WTC11 (cell line): ENCODE measurements around the gene ICA1. TPM values are rescaled to one million over a fixed set of nuclear protein-coding genes. Genes with fewer than 3 reads are reported as not detected.
A peak's percentile ranks its signal among the peaks of the same experiment; 100 is the strongest.

Source experiments
- ATAC-seq: fragments of 200-7000 bp; cut with Tn5 transposase; 2 replicates; pipeline ENCODE4 v1.10.0; 2021; ENCODE audit warnings: mild to moderate bottlenecking, moderate library complexity
- CTCF ChIA-PET: fragments of 300-600 bp; sonication (Branson Sonifier 250); formaldehyde crosslinking; loops from one replicate; lab custom pipeline; 2021; ENCODE audit warnings: antibody characterized with exemption; lab: Charles Lee
- POLR2A ChIA-PET: fragments of 350-600 bp; sonication (Branson Sonifier 250); formaldehyde crosslinking; loops from one replicate; lab custom pipeline; 2021; ENCODE audit warnings: antibody characterized with exemption; lab: Charles Lee
- DNase-seq: peaks from one replicate; pipeline ENCODE4 v3.0.0; 2021; ENCODE audit warnings: low spot score
- H3K27ac Mint-ChIP-seq: 2 replicates; pipeline ENCODE4 v1.8.0; 2021; ENCODE audit warnings: mixed read lengths
- H3K27me3 Mint-ChIP-seq: 2 replicates; pipeline ENCODE4 v1.8.0; 2021; ENCODE audit warnings: low read depth, mild to moderate bottlenecking, moderate library complexity, mixed read lengths
- H3K36me3 Mint-ChIP-seq: 2 replicates; pipeline ENCODE4 v1.8.0; 2021; ENCODE audit warnings: mixed read lengths
- H3K4me1 Mint-ChIP-seq: 2 replicates; pipeline ENCODE4 v1.8.0; 2022; ENCODE audit warnings: mixed read lengths
- H3K4me3 Mint-ChIP-seq: 2 replicates; pipeline ENCODE4 v1.8.0; 2021; ENCODE audit warnings: mild to moderate bottlenecking, moderate library complexity, mixed read lengths
- H3K9me3 Mint-ChIP-seq: 2 replicates; pipeline ENCODE4 v1.8.0; 2021; ENCODE audit warnings: mixed read lengths
- ELF4 ChIP-seq: sonication (generic); formaldehyde crosslinking; IDR thresholded peaks from 2 replicates; pipeline ENCODE4 v1.8.1; 2022; ENCODE audit warnings: low read depth, mild to moderate bottlenecking, moderate library complexity, missing genetic modification reagents
- EMX1 ChIP-seq: fragments of 250-450 bp; sonication (Bioruptor Pico); IDR thresholded peaks from 2 replicates; pipeline ENCODE4 v1.8.0; 2021; ENCODE audit warnings: mild to moderate bottlenecking
- ESRRA ChIP-seq: sonication (generic); formaldehyde crosslinking; IDR thresholded peaks from 2 replicates; pipeline ENCODE4 v1.8.1; 2022; ENCODE audit warnings: mild to moderate bottlenecking, missing genetic modification reagents, borderline replicate concordance
- ETV6 ChIP-seq: sonication (generic); formaldehyde crosslinking; IDR thresholded peaks from 2 replicates; pipeline ENCODE4 v1.8.1; 2022; ENCODE audit warnings: mild to moderate bottlenecking, missing genetic modification reagents
- JUN ChIP-seq: sonication (generic); formaldehyde crosslinking; IDR thresholded peaks from 2 replicates; pipeline ENCODE4 v1.8.0; 2023; ENCODE audit warnings: mild to moderate bottlenecking, missing genetic modification reagents
- KAT7 ChIP-seq: sonication (generic); formaldehyde crosslinking; IDR thresholded peaks from 2 replicates; pipeline ENCODE4 v1.8.1; 2023; ENCODE audit warnings: missing genetic modification reagents, mild to moderate bottlenecking, borderline replicate concordance
- MXD4 ChIP-seq: fragments of 250-450 bp; sonication (Bioruptor Pico); IDR thresholded peaks from 2 replicates; pipeline ENCODE4 v1.8.0; 2021; ENCODE audit warnings: mild to moderate bottlenecking, moderate library complexity, borderline replicate concordance
- NFE2L1 ChIP-seq: sonication (generic); formaldehyde crosslinking; IDR thresholded peaks from 2 replicates; pipeline ENCODE4 v1.8.1; 2023; ENCODE audit warnings: missing genetic modification reagents
- NR3C1 ChIP-seq: sonication (generic); formaldehyde crosslinking; conservative IDR thresholded peaks from 2 replicates; pipeline ENCODE4 v1.8.1; 2023; ENCODE audit warnings: low read depth, mild to moderate bottlenecking, missing genetic modification reagents
- RORB ChIP-seq: fragments of 250-450 bp; sonication (Bioruptor Pico); IDR thresholded peaks from 2 replicates; pipeline ENCODE4 v1.9.0; 2021; ENCODE audit warnings: mild to moderate bottlenecking
- SMAD4 ChIP-seq: sonication (generic); formaldehyde crosslinking; IDR thresholded peaks from 2 replicates; pipeline ENCODE4 v1.8.0; 2022; ENCODE audit warnings: mild to moderate bottlenecking, missing genetic modification reagents
- TEAD4 ChIP-seq: sonication (generic); formaldehyde crosslinking; IDR thresholded peaks from 2 replicates; pipeline ENCODE4 v1.8.0; 2022; ENCODE audit warnings: mild to moderate bottlenecking, missing genetic modification reagents
- ZNF317 ChIP-seq: sonication (generic); formaldehyde crosslinking; IDR thresholded peaks from 2 replicates; pipeline ENCODE4 v1.8.1; 2023; ENCODE audit warnings: low read depth, mild to moderate bottlenecking, moderate library complexity, missing genetic modification reagents, borderline replicate concordance
- total RNA-seq: library from RNA; stranded (reverse); gene quantifications from 3 replicates; pipeline ENCODE4 v1.2.3, GENCODE V29; 2021
- TF ChIP-seq, protein P1 (sequence below): sonication (generic); formaldehyde crosslinking; conservative IDR thresholded peaks from 2 replicates; pipeline ENCODE4 v1.8.1; 2023; ENCODE audit warnings: mild to moderate bottlenecking, low read depth, missing genetic modification reagents, moderate library complexity
- TF ChIP-seq, protein P2 (sequence below): fragments of 250-450 bp; sonication (Bioruptor Pico); conservative IDR thresholded peaks from 2 replicates; pipeline ENCODE4 v1.9.0; 2021; ENCODE audit warnings: mild to moderate bottlenecking
- TF ChIP-seq, protein P3 (sequence below): sonication (generic); formaldehyde crosslinking; IDR thresholded peaks from 2 replicates; pipeline ENCODE4 v1.8.1; 2022; ENCODE audit warnings: mild to moderate bottlenecking, missing genetic modification reagents, moderate library complexity, borderline replicate concordance
- TF ChIP-seq, protein P4 (sequence below): sonication (generic); formaldehyde crosslinking; IDR thresholded peaks from 2 replicates; pipeline ENCODE4 v1.8.0; 2022; ENCODE audit warnings: mild to moderate bottlenecking, missing genetic modification reagents
- TF ChIP-seq, protein P5 (sequence below): sonication (generic); formaldehyde crosslinking; IDR thresholded peaks from 2 replicates; pipeline ENCODE4 v1.8.0; 2022; ENCODE audit warnings: missing genetic modification reagents
- TF ChIP-seq, protein P6 (sequence below): sonication (generic); formaldehyde crosslinking; IDR thresholded peaks from 2 replicates; pipeline ENCODE4 v1.8.1; 2023; ENCODE audit warnings: mild to moderate bottlenecking, missing genetic modification reagents, moderate library complexity

Gene ICA1
- total RNA-seq, 1 experiment from 2014 or later = 31.2 TPM

DNA sequence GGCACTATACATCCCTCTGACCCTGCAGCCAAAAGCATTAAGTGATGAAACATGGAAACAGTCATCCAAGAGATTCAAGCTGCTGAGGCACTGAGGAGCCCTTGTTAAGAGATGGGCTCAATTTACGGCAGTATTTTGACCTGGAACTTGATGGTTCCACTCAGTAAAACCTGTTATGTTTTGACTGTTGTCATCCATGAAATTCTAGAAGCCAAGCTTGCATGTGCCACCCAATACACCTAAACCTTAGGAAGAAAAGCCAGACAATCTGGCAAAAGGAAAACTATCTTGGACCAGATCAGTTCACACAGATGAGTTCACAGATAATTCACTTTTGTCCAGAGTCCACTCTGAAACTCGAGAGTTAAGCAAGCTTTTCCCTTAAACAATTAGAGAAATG, 53.2 kb downstream of the ICA1 start (continued):
- TF ChIP-seq, protein P1, sequence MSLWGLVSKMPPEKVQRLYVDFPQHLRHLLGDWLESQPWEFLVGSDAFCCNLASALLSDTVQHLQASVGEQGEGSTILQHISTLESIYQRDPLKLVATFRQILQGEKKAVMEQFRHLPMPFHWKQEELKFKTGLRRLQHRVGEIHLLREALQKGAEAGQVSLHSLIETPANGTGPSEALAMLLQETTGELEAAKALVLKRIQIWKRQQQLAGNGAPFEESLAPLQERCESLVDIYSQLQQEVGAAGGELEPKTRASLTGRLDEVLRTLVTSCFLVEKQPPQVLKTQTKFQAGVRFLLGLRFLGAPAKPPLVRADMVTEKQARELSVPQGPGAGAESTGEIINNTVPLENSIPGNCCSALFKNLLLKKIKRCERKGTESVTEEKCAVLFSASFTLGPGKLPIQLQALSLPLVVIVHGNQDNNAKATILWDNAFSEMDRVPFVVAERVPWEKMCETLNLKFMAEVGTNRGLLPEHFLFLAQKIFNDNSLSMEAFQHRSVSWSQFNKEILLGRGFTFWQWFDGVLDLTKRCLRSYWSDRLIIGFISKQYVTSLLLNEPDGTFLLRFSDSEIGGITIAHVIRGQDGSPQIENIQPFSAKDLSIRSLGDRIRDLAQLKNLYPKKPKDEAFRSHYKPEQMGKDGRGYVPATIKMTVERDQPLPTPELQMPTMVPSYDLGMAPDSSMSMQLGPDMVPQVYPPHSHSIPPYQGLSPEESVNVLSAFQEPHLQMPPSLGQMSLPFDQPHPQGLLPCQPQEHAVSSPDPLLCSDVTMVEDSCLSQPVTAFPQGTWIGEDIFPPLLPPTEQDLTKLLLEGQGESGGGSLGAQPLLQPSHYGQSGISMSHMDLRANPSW (CRISPR knock-in tag) = no peak
- TF ChIP-seq, protein P2, sequence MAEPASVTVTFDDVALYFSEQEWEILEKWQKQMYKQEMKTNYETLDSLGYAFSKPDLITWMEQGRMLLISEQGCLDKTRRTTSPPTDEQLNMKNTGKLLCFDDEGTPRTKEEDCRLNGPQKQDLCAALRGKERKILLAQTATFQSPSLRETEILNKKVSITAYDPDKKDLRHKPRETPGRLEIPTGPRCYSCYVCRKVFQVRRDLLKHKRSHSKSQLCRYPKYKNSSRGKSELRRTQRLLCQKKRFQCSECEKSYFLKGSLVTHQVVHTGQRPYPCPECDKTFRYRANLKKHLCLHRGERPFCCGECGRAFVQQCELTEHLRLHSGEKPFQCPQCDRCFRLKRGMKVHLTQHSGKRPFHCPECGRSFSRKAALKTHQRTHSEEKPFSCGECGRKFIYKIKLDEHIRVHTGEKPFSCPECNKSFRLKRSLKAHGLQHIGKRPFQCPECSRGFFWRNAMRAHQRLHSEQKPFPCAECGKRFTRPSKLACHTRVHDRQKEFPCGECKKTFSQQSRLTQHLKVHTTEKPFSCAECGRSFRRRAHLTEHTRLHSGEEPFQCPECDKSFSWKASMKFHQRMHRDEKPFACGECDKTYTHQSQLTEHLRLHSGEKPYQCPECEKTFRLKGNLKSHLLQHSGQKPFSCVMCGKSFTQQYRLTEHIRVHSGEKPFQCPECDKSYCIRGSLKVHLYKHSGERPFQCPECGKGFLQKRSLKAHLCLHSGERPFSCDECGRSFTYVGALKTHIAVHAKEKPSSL (CRISPR knock-in tag) = no peak
- no peak for TF ChIP-seq JUN (CRISPR knock-in tag)
- TF ChIP-seq EMX1 (CRISPR knock-in tag) = no peak

DNA sequence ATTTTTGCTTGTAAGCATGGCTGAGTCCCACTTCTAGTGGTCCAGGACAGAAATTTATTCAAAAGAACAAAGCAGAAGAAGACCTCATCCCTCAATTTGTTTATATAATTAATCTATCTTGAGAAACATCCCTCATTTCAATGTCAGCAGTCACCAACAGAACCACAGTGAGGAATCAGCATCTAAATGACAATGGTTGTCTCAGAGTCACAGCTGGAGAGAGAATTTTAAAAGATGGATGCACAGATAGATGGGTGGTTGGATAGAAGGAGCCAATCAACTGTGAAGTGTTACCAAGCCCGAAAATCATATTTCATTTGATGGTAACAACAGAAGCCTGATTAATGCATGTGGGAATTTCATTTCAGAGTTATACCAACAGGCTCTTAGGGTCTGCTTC, 55.0 kb downstream of the ICA1 start:
- Mint-ChIP-seq H3K4me1 (peaks cover 50% of the 10 kb centered on the region), H3K27ac (no peak overlapping the region), H3K4me3 (no peak overlapping the region), H3K36me3 (peaks cover 8% of the 10 kb centered on the region; the same call in 1 of the 2 replicates), H3K9me3 (no peaks in the 10 kb centered on the region), H3K27me3 (no peaks in the 10 kb centered on the region)
- DNase-seq (no peak), ATAC-seq (peak; percentile 62; the same call in 1 of the 2 replicates)
- TF ChIP-seq, protein P3, sequence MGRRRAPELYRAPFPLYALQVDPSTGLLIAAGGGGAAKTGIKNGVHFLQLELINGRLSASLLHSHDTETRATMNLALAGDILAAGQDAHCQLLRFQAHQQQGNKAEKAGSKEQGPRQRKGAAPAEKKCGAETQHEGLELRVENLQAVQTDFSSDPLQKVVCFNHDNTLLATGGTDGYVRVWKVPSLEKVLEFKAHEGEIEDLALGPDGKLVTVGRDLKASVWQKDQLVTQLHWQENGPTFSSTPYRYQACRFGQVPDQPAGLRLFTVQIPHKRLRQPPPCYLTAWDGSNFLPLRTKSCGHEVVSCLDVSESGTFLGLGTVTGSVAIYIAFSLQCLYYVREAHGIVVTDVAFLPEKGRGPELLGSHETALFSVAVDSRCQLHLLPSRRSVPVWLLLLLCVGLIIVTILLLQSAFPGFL (CRISPR knock-in tag) = no peak
- TF ChIP-seq ZNF317 (CRISPR knock-in tag) = peak; percentile 66; the same call in 1 of the 2 replicates
- CTCF ChIA-PET = interaction anchor here (1.1 to 1.3 kb wide), 2 partner anchors 17 to 526 kb away, joined by 3 to 5 read pairs; no protein-coding TSS in a partner anchor
- POLR2A ChIA-PET = no interaction called here

DNA sequence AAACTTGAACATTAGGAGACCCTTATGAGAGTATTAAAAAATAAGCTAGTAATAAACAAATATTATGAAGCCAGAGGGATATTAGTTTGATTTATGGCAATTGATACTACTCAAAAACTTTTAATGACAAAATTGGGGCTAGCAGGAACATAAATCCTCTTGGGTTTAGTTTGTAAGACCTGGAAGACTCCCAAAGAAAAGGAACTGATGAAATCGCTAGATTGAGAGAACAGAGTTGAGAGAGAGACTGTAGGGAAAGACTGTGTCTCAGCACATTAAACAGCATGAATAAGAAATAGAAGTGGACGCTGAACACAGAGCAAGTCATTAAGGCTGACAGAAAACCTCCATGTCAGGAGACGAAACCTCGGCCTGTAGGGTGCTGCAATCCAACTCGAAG, 56.4 kb downstream of the ICA1 start:
- CTCF ChIA-PET = interaction anchor here (1.3 kb wide), 1 partner anchor 524 kb away, joined by 3 read pairs; no protein-coding TSS in a partner anchor
- H3K4me3 Mint-ChIP-seq = no peak overlapping the region
- H3K9me3 Mint-ChIP-seq = no peaks in the 10 kb centered on the region
- no peaks in the 10 kb centered on the region for H3K27me3 Mint-ChIP-seq
- peaks cover 50% of the 10 kb centered on the region for H3K4me1 Mint-ChIP-seq
- peaks cover 8% of the 10 kb centered on the region; the same call in 1 of the 2 replicates for H3K36me3 Mint-ChIP-seq
- ATAC-seq (no peak), DNase-seq (no peak)
- POLR2A ChIA-PET = no interaction called here
- H3K27ac Mint-ChIP-seq = no peak overlapping the region
- no peak for TF ChIP-seq SMAD4 (CRISPR knock-in tag)
- no peak for TF ChIP-seq ELF4
- no peak for TF ChIP-seq ETV6
- TF ChIP-seq, protein P4, sequence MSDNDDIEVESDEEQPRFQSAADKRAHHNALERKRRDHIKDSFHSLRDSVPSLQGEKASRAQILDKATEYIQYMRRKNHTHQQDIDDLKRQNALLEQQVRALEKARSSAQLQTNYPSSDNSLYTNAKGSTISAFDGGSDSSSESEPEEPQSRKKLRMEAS = no peak
- TF ChIP-seq, protein P5, sequence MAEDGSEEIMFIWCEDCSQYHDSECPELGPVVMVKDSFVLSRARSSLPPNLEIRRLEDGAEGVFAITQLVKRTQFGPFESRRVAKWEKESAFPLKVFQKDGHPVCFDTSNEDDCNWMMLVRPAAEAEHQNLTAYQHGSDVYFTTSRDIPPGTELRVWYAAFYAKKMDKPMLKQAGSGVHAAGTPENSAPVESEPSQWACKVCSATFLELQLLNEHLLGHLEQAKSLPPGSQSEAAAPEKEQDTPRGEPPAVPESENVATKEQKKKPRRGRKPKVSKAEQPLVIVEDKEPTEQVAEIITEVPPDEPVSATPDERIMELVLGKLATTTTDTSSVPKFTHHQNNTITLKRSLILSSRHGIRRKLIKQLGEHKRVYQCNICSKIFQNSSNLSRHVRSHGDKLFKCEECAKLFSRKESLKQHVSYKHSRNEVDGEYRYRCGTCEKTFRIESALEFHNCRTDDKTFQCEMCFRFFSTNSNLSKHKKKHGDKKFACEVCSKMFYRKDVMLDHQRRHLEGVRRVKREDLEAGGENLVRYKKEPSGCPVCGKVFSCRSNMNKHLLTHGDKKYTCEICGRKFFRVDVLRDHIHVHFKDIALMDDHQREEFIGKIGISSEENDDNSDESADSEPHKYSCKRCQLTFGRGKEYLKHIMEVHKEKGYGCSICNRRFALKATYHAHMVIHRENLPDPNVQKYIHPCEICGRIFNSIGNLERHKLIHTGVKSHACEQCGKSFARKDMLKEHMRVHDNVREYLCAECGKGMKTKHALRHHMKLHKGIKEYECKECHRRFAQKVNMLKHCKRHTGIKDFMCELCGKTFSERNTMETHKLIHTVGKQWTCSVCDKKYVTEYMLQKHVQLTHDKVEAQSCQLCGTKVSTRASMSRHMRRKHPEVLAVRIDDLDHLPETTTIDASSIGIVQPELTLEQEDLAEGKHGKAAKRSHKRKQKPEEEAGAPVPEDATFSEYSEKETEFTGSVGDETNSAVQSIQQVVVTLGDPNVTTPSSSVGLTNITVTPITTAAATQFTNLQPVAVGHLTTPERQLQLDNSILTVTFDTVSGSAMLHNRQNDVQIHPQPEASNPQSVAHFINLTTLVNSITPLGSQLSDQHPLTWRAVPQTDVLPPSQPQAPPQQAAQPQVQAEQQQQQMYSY = no peak
- TF ChIP-seq KAT7 (CRISPR knock-in tag) = no peak
- TF ChIP-seq, protein P1 (CRISPR knock-in tag) = no peak
- TF ChIP-seq, protein P6, sequence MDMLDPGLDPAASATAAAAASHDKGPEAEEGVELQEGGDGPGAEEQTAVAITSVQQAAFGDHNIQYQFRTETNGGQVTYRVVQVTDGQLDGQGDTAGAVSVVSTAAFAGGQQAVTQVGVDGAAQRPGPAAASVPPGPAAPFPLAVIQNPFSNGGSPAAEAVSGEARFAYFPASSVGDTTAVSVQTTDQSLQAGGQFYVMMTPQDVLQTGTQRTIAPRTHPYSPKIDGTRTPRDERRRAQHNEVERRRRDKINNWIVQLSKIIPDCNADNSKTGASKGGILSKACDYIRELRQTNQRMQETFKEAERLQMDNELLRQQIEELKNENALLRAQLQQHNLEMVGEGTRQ (CRISPR knock-in tag) = no peak
- TF ChIP-seq ESRRA (CRISPR knock-in tag) = no peak
- TF ChIP-seq TEAD4 (CRISPR knock-in tag) = no peak
- no peak for TF ChIP-seq MXD4
- no peak for TF ChIP-seq RORB (CRISPR knock-in tag)
- no peak for TF ChIP-seq NR3C1 (CRISPR knock-in tag)
- TF ChIP-seq NFE2L1 (CRISPR knock-in tag) = no peak
